IPS DF 6.9 (cell line): Measurements from ENCODE around the gene WDR7.

Experiments
- DNase-seq: peaks from one replicate; pipeline ENCODE4 v3.0.0-alpha.2; 2013; ENCODE audit warnings: low read depth, low spot score
- H3K27ac ChIP-seq: one replicate; pipeline ENCODE4 v1.5.1; 2013; ENCODE audit warnings: low read length, control low read depth
- H3K27me3 ChIP-seq: 2 replicates; pipeline ENCODE4 v1.6.1; 2013; ENCODE audit warnings: mild to moderate bottlenecking, low read length; ENCODE audit not compliant: control insufficient read depth, insufficient read depth
- H3K36me3 ChIP-seq: 2 replicates; pipeline ENCODE4 v1.6.1; 2013; ENCODE audit warnings: low read length; ENCODE audit not compliant: control insufficient read depth, insufficient read depth
- H3K4me1 ChIP-seq: 2 replicates; pipeline ENCODE4 v1.6.1; 2013; ENCODE audit warnings: low read length; ENCODE audit not compliant: control insufficient read depth, insufficient read depth
- H3K4me3 ChIP-seq: 2 replicates; pipeline ENCODE4 v1.5.1; 2013; ENCODE audit warnings: mild to moderate bottlenecking, low read length
- H3K9me3 ChIP-seq: 2 replicates; pipeline ENCODE4 v1.6.1; 2013; ENCODE audit warnings: low read length, inconsistent platforms; ENCODE audit not compliant: control insufficient read depth, insufficient read depth
- WGBS: extraction: QIAGEN DNeasy Blood & Tissue Kit; methylation state at CpG from one replicate; pipeline ENCODE4 v1.1.7; 2013; ENCODE audit warnings: mixed read lengths, missing lambda C conversion rate; ENCODE audit not compliant: insufficient read length, insufficient coverage; 5-methylcytosine and 5-hydroxymethylcytosine counted together

The WDR7 gene

GRCh38 chr18:56835331-56835730 is 184.2 kb downstream of the WDR7 start:
- no CpG with 5 or more reads among the region's 1 CpG for WGBS
- H3K36me3 ChIP-seq = no peaks in the 10 kb centered on the region
- DNase-seq = no peak
- no peak overlapping the region for H3K4me3 ChIP-seq
- no peaks in the 10 kb centered on the region for H3K27me3 ChIP-seq
- H3K4me1 ChIP-seq = no peaks in the 10 kb centered on the region
- no peak overlapping the region for H3K27ac ChIP-seq
- no peaks in the 10 kb centered on the region for H3K9me3 ChIP-seq

GRCh38 chr18:56836173-56836572 is 185.0 kb downstream of the WDR7 start:
- Histone ChIP-seq H3K27ac (no peak overlapping the region), H3K9me3 (no peaks in the 10 kb centered on the region), H3K4me3 (no peak overlapping the region), H3K4me1 (no peaks in the 10 kb centered on the region), H3K27me3 (no peaks in the 10 kb centered on the region), H3K36me3 (no peaks in the 10 kb centered on the region)
- DNase-seq = no peak
- WGBS = no CpG with 5 or more reads among the region's 7 CpGs

DNA sequence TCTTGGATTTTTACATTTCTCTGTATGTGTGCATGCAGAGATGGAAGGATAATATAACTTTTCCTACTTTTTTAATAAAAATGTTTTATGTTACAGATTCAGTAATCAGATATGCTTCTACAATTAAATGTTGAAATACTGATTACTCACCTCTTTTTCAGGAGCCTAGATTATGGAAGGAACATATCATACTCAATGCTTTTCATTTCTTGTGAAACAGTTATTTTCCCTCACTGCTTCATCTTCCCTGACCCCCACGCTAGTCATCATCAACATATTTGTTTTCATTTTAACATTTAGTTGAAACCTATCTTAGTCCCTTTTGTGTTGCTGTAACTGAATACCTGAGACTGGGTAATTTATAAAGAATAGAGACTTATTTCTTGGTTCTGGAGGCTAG is 190.7 kb downstream of the WDR7 start:
- Histone ChIP-seq H3K4me3 (no peak overlapping the region), H3K4me1 (no peaks in the 10 kb centered on the region), H3K27ac (no peak overlapping the region), H3K36me3 (no peaks in the 10 kb centered on the region), H3K9me3 (no peaks in the 10 kb centered on the region), H3K27me3 (no peaks in the 10 kb centered on the region)
- WGBS = no CpG with 5 or more reads among the region's 1 CpG
- DNase-seq = no peak

DNA sequence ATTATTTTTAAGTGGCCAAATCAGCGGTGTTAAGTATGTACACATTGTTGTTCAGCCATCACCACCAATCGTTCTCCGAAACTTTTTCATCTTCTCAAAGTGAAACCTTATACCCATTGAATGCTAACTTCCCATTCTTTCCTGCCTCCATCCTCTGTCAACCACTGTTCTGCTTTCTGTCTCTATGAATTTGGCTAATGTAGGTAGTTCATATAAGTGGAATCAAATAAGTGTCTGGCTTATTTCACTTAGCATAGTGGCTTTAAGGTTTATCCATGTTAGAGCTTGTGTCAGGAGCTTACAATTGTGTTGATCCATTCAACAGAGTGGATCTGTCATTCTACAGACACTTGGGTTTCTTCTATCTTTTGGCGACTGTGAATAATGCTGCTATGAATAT is 192.1 kb downstream of the WDR7 start:
- H3K27ac ChIP-seq = no peak overlapping the region
- H3K4me1 ChIP-seq = no peaks in the 10 kb centered on the region
- no peak overlapping the region for H3K4me3 ChIP-seq
- DNase-seq = no peak
- no peaks in the 10 kb centered on the region for H3K36me3 ChIP-seq
- H3K9me3 ChIP-seq = no peaks in the 10 kb centered on the region
- no CpG with 5 or more reads among the region's 4 CpGs for WGBS
- no peaks in the 10 kb centered on the region for H3K27me3 ChIP-seq

DNA sequence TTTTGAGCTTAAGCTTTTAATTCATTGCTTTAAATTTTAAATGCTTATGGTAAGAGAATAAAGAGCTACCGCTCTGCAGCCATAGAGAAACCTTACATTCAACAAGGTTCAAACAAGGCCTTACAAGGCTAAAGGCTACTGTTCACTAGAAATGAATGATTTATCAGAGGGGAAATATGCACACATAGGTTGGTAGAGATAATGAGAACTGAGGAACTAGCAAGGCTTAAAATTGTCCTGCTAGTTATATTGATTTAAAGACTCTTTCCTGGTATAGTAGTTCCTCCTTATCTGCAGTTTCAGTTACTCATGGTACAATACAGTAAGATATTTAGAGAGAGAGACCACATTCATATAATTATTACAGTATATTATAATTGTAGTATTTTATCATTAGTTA is 193.4 kb downstream of the WDR7 start:
- no peaks in the 10 kb centered on the region for H3K9me3 ChIP-seq
- no peak for DNase-seq
- no peak overlapping the region for H3K4me3 ChIP-seq
- H3K27me3 ChIP-seq = no peaks in the 10 kb centered on the region
- no peak overlapping the region for H3K27ac ChIP-seq
- no CpG with 5 or more reads among the region's 1 CpG for WGBS
- H3K4me1 ChIP-seq = no peaks in the 10 kb centered on the region
- H3K36me3 ChIP-seq = no peaks in the 10 kb centered on the region

- no CpG with 5 or more reads among the region's 1 CpG for WGBS
- no peak for DNase-seq
- H3K4me1 ChIP-seq = no peaks in the 10 kb centered on the region
- no peaks in the 10 kb centered on the region for H3K27me3 ChIP-seq
- H3K9me3 ChIP-seq = no peaks in the 10 kb centered on the region
- no peaks in the 10 kb centered on the region for H3K36me3 ChIP-seq
- H3K27ac ChIP-seq = no peak overlapping the region
- no peak overlapping the region for H3K4me3 ChIP-seq
Observed at GRCh38 chr18:56851774-56852173, 200.6 kb downstream of the WDR7 start.

GRCh38 chr18:56853961-56854360 is 202.8 kb downstream of the WDR7 start:
- H3K4me1 ChIP-seq = no peaks in the 10 kb centered on the region
- no peaks in the 10 kb centered on the region for H3K27me3 ChIP-seq
- no peak overlapping the region for H3K27ac ChIP-seq
- no peak overlapping the region for H3K4me3 ChIP-seq
- no CpG with 5 or more reads among the region's 5 CpGs for WGBS
- no peak for DNase-seq
- no peaks in the 10 kb centered on the region for H3K36me3 ChIP-seq
- no peaks in the 10 kb centered on the region for H3K9me3 ChIP-seq

- Histone ChIP-seq H3K27ac (no peak overlapping the region), H3K4me1 (no peaks in the 10 kb centered on the region), H3K27me3 (no peaks in the 10 kb centered on the region), H3K4me3 (no peak overlapping the region), H3K36me3 (no peaks in the 10 kb centered on the region), H3K9me3 (no peaks in the 10 kb centered on the region)
- WGBS = no CpG with 5 or more reads among the region's 6 CpGs
- no peak for DNase-seq
Observed at GRCh38 chr18:56861244-56861643, 210.1 kb downstream of the WDR7 start.

GRCh38 chr18:56869189-56869777 is 218.1 kb downstream of the WDR7 start:
- no peak for DNase-seq
- no peaks in the 10 kb centered on the region for H3K27me3 ChIP-seq
- no CpG with 5 or more reads among the region's 2 CpGs for WGBS
- no peaks in the 10 kb centered on the region for H3K9me3 ChIP-seq
- H3K4me3 ChIP-seq = no peak overlapping the region
- peaks cover 3% of the 10 kb centered on the region; the same call in 1 of the 2 replicates for H3K4me1 ChIP-seq
- H3K36me3 ChIP-seq = no peaks in the 10 kb centered on the region
- no peak overlapping the region for H3K27ac ChIP-seq

DNA sequence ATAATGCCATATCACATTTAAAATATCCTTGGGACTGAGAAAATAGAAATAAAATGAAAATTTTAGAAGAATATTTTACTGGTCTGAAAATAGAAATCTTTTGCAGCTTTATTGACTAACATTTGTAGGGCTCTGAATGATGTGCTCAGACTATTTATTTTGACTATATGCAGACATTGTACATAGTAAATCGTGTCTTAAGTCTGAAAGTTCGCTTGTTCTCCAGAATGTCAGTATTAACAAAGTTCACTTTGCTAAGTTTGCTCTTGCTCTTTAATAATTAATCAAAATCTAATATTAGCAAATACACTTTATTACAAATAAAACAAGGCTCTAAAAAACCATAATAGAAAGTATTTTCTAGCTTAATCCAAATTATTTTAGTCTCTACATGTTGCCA is 219.8 kb downstream of the WDR7 start:
- H3K27me3 ChIP-seq = no peaks in the 10 kb centered on the region
- H3K36me3 ChIP-seq = no peaks in the 10 kb centered on the region
- peaks cover 3% of the 10 kb centered on the region; the same call in 1 of the 2 replicates for H3K4me1 ChIP-seq
- no peaks in the 10 kb centered on the region for H3K9me3 ChIP-seq
- no CpG with 5 or more reads among the region's 2 CpGs for WGBS
- no peak overlapping the region for H3K27ac ChIP-seq
- H3K4me3 ChIP-seq = no peak overlapping the region
- no peak for DNase-seq

DNA sequence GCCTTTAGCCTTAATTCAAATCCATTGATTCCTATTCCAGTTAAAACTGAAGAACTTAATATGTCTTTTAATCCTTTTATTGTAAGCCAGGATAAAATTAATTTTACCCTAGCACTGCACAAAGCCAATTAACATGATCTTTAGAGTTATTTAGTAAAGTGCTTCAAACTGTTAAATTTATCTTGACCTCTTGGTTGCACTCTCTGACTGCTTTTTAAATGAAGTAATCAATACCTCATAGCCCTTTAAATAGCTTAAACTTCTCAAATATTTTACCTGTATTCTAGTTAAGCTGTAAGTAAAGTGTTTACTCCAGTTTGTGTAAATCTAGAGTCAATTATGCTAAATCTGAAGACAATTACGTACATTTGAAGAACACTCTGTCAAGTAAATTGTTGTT is 221.0 kb downstream of the WDR7 start:
- WGBS = no CpG with 5 or more reads among the region's 1 CpG
- H3K36me3 ChIP-seq = no peaks in the 10 kb centered on the region
- H3K27ac ChIP-seq = no peak overlapping the region
- DNase-seq = no peak
- H3K4me1 ChIP-seq = peaks cover 3% of the 10 kb centered on the region; the same call in 1 of the 2 replicates
- no peak overlapping the region for H3K4me3 ChIP-seq
- no peaks in the 10 kb centered on the region for H3K9me3 ChIP-seq
- H3K27me3 ChIP-seq = no peaks in the 10 kb centered on the region
